ENCODE measurements around the gene ADAM19. TPM values are rescaled to one million over a fixed set of nuclear protein-coding genes. Genes with fewer than 3 reads are reported as not detected.

Gene ADAM19
- total RNA-seq, 6 experiments from 2014 or later = 1.8 to 9.4 (median 4.5) TPM

GRCh38 chr5:157477814-157478494 lies 97.6 kb downstream of the ADAM19 start:
- H3K9me3 ChIP-seq = no peaks in the 10 kb centered on the region
- intact Hi-C loops (cut with DNase I) = no loop called here
- H3K4me1 ChIP-seq = peaks cover 0 to 33% (median 15%) of the 10 kb centered on the region in 4 donors
- TF ChIP-seq CTCF (IDR thresholded peaks at IDR 0.05) (no peak), POLR2A (IDR thresholded peaks at IDR 0.05) (no peak)
- DNase-seq = peak; percentile 52 to 76 (median 75)
- H3K36me3 ChIP-seq = no peaks in the 10 kb centered on the region
- peak overlapping the region in 2 of 3 donors; percentile 33 to 89 for H3K27ac ChIP-seq
- ATAC-seq = peak; percentile 63 to 75 (median 72)
- no peak overlapping the region for H3K4me3 ChIP-seq
- H3K27me3 ChIP-seq = no peaks in the 10 kb centered on the region
- WGBS (ENCODE audit: insufficient coverage, low coverage, low lambda C conversion rate, missing lambda C conversion rate) = 20% methylated on average over 5 of the region's 5 CpGs

GRCh38 chr5:157476702-157477408 lies 98.7 kb downstream of the ADAM19 start:
- H3K36me3 ChIP-seq = no peaks in the 10 kb centered on the region
- no peaks in the 10 kb centered on the region for H3K27me3 ChIP-seq
- ATAC-seq (peak; percentile 34 to 38 (median 36)), DNase-seq (no peak)
- peaks cover 0 to 33% (median 15%) of the 10 kb centered on the region in 4 donors for H3K4me1 ChIP-seq
- peak overlapping the region in 1 of 3 donors; percentile 89 for H3K27ac ChIP-seq
- intact Hi-C loops (cut with DNase I) = no loop called here
- WGBS (ENCODE audit: insufficient coverage, low coverage, low lambda C conversion rate, missing lambda C conversion rate) = 61% methylated on average over 7 of the region's 7 CpGs
- TF ChIP-seq POLR2A (IDR thresholded peaks at IDR 0.05) (no peak), CTCF (IDR thresholded peaks at IDR 0.05) (peak; percentile 56 to 77 (median 66))
- H3K9me3 ChIP-seq = no peaks in the 10 kb centered on the region
- no peak overlapping the region for H3K4me3 ChIP-seq

GRCh38 chr5:157475432-157475831 lies 100.1 kb downstream of the ADAM19 start:
- H3K4me3 ChIP-seq = no peak overlapping the region
- no peak for ATAC-seq
- no peaks in the 10 kb centered on the region for H3K9me3 ChIP-seq
- TF ChIP-seq CTCF (IDR thresholded peaks at IDR 0.05) (no peak), POLR2A (IDR thresholded peaks at IDR 0.05) (no peak)
- no peak overlapping the region for H3K27ac ChIP-seq
- no peaks in the 10 kb centered on the region for H3K36me3 ChIP-seq
- H3K4me1 ChIP-seq = peaks cover 0 to 30% (median 14%) of the 10 kb centered on the region in 4 donors
- no peaks in the 10 kb centered on the region for H3K27me3 ChIP-seq
- intact Hi-C loops (cut with DNase I) = no loop called here
- no peak for DNase-seq
- WGBS (ENCODE audit: insufficient coverage, low coverage, low lambda C conversion rate, missing lambda C conversion rate) = 88% methylated on average over 1 of the region's 3 CpGs

- intact Hi-C loops (cut with DNase I) = no loop called here
- TF ChIP-seq POLR2A (IDR thresholded peaks at IDR 0.05) (no peak), CTCF (IDR thresholded peaks at IDR 0.05) (no peak)
- no peak for ATAC-seq
Observed at GRCh38 chr5:157473383-157474320, 101.9 kb downstream of the ADAM19 start.

More at GRCh38 chr5:157473383-157474320, 101.9 kb downstream of the ADAM19 start:
- DNase-seq = no peak
- WGBS (ENCODE audit: insufficient coverage, low coverage, low lambda C conversion rate, missing lambda C conversion rate) = 80% methylated on average over 5 of the region's 7 CpGs
- Histone ChIP-seq H3K4me1 (peaks cover 0 to 15% (median 6%) of the 10 kb centered on the region in 4 donors), H3K4me3 (no peak overlapping the region), H3K27me3 (no peaks in the 10 kb centered on the region), H3K36me3 (no peaks in the 10 kb centered on the region), H3K9me3 (no peaks in the 10 kb centered on the region), H3K27ac (no peak overlapping the region)
